ENCODE results near the gene NCR3LG1.

The NCR3LG1 gene

GRCh38 chr11:17393472-17393871, 41.9 kb downstream of the NCR3LG1 start:
- TF ChIP-seq EZH2 (IDR thresholded peaks at IDR 0.05) (no peak), FOXP2 (optimal IDR thresholded peaks at IDR 0.05; ENCODE audit: control extremely low read depth, extremely low read length, insufficient read depth) (no peak), POLR2AphosphoS5 (IDR thresholded peaks at IDR 0.05; ENCODE audit: borderline replicate concordance, low read depth, low read length) (no peak)
- no peak for DNase-seq (ENCODE audit: low read depth, low spot score)
- H3K9me3 ChIP-seq (ENCODE audit: low read depth, low read length) = no peaks in the 10 kb centered on the region
- no peak overlapping the region for H3K4me3 ChIP-seq
- no peak overlapping the region for H3K27ac ChIP-seq
- no peak overlapping the region for H3K9ac ChIP-seq (ENCODE audit: insufficient read length)
- no peaks in the 10 kb centered on the region for H3K36me3 ChIP-seq (ENCODE audit: insufficient read depth, low read length)

GRCh38 chr11:17394743-17395390, 43.3 kb downstream of the NCR3LG1 start:
- H3K9ac ChIP-seq (ENCODE audit: insufficient read length) = no peak overlapping the region
- H3K36me3 ChIP-seq (ENCODE audit: insufficient read depth, low read length) = no peaks in the 10 kb centered on the region
- H3K4me3 ChIP-seq = no peak overlapping the region
- TF ChIP-seq FOXP2 (optimal IDR thresholded peaks at IDR 0.05; ENCODE audit: control extremely low read depth, extremely low read length, insufficient read depth) = no peak
- no peak for TF ChIP-seq POLR2AphosphoS5 (IDR thresholded peaks at IDR 0.05; ENCODE audit: borderline replicate concordance, low read depth, low read length)
- no peak for TF ChIP-seq EZH2 (IDR thresholded peaks at IDR 0.05)
- H3K27ac ChIP-seq = no peak overlapping the region
- H3K9me3 ChIP-seq (ENCODE audit: low read depth, low read length) = no peaks in the 10 kb centered on the region
- no peak for DNase-seq (ENCODE audit: low read depth, low spot score)

- no peak for TF ChIP-seq FOXP2 (optimal IDR thresholded peaks at IDR 0.05; ENCODE audit: control extremely low read depth, extremely low read length, insufficient read depth)
- no peak for TF ChIP-seq EZH2 (IDR thresholded peaks at IDR 0.05)
- no peak for TF ChIP-seq POLR2AphosphoS5 (IDR thresholded peaks at IDR 0.05; ENCODE audit: borderline replicate concordance, low read depth, low read length)
- Histone ChIP-seq H3K4me3 (no peak overlapping the region), H3K27ac (no peak overlapping the region), H3K9me3 (ENCODE audit: low read depth, low read length) (no peaks in the 10 kb centered on the region), H3K9ac (ENCODE audit: insufficient read length) (no peak overlapping the region), H3K36me3 (ENCODE audit: insufficient read depth, low read length) (no peaks in the 10 kb centered on the region)
- DNase-seq (ENCODE audit: low read depth, low spot score) = no peak
Observed at GRCh38 chr11:17395554-17395961, 44.0 kb downstream of the NCR3LG1 start.

GRCh38 chr11:17395978-17396377, 44.4 kb downstream of the NCR3LG1 start:
- Histone ChIP-seq H3K27ac (no peak overlapping the region), H3K9me3 (ENCODE audit: low read depth, low read length) (no peaks in the 10 kb centered on the region), H3K9ac (ENCODE audit: insufficient read length) (no peak overlapping the region), H3K36me3 (ENCODE audit: insufficient read depth, low read length) (no peaks in the 10 kb centered on the region), H3K4me3 (no peak overlapping the region)
- no peak for TF ChIP-seq EZH2 (IDR thresholded peaks at IDR 0.05)
- no peak for TF ChIP-seq FOXP2 (optimal IDR thresholded peaks at IDR 0.05; ENCODE audit: control extremely low read depth, extremely low read length, insufficient read depth)
- no peak for TF ChIP-seq POLR2AphosphoS5 (IDR thresholded peaks at IDR 0.05; ENCODE audit: borderline replicate concordance, low read depth, low read length)
- DNase-seq (ENCODE audit: low read depth, low spot score) = no peak

- no peak for DNase-seq (ENCODE audit: low read depth, low spot score)
- H3K4me3 ChIP-seq = no peak overlapping the region
- H3K9ac ChIP-seq (ENCODE audit: insufficient read length) = no peak overlapping the region
Observed at GRCh38 chr11:17396598-17397310, 45.2 kb downstream of the NCR3LG1 start.

GRCh38 chr11:17397311-17398002, 45.9 kb downstream of the NCR3LG1 start:
- H3K9ac ChIP-seq (ENCODE audit: insufficient read length) = no peak overlapping the region
- no peak overlapping the region for H3K4me3 ChIP-seq
- TF ChIP-seq POLR2AphosphoS5 (IDR thresholded peaks at IDR 0.05; ENCODE audit: borderline replicate concordance, low read depth, low read length) = no peak
- TF ChIP-seq FOXP2 (optimal IDR thresholded peaks at IDR 0.05; ENCODE audit: control extremely low read depth, extremely low read length, insufficient read depth) = no peak
- TF ChIP-seq EZH2 (IDR thresholded peaks at IDR 0.05) = no peak
- H3K27ac ChIP-seq = no peak overlapping the region
- H3K9me3 ChIP-seq (ENCODE audit: low read depth, low read length) = no peaks in the 10 kb centered on the region
- no peak for DNase-seq (ENCODE audit: low read depth, low spot score)
- H3K36me3 ChIP-seq (ENCODE audit: insufficient read depth, low read length) = no peaks in the 10 kb centered on the region

More at GRCh38 chr11:17396598-17397310, 45.2 kb downstream of the NCR3LG1 start:
- Histone ChIP-seq H3K9me3 (ENCODE audit: low read depth, low read length) (no peaks in the 10 kb centered on the region), H3K27ac (no peak overlapping the region), H3K36me3 (ENCODE audit: insufficient read depth, low read length) (no peaks in the 10 kb centered on the region)
- TF ChIP-seq FOXP2 (optimal IDR thresholded peaks at IDR 0.05; ENCODE audit: control extremely low read depth, extremely low read length, insufficient read depth) (no peak), POLR2AphosphoS5 (IDR thresholded peaks at IDR 0.05; ENCODE audit: borderline replicate concordance, low read depth, low read length) (no peak), EZH2 (IDR thresholded peaks at IDR 0.05) (no peak)

GRCh38 chr11:17399236-17399635, 47.6 kb downstream of the NCR3LG1 start:
- H3K27ac ChIP-seq = no peak overlapping the region
- H3K4me3 ChIP-seq = no peak overlapping the region
- TF ChIP-seq EZH2 (IDR thresholded peaks at IDR 0.05) (no peak), FOXP2 (optimal IDR thresholded peaks at IDR 0.05; ENCODE audit: control extremely low read depth, extremely low read length, insufficient read depth) (no peak), POLR2AphosphoS5 (IDR thresholded peaks at IDR 0.05; ENCODE audit: borderline replicate concordance, low read depth, low read length) (no peak)
- no peak overlapping the region for H3K9ac ChIP-seq (ENCODE audit: insufficient read length)
- H3K9me3 ChIP-seq (ENCODE audit: low read depth, low read length) = no peaks in the 10 kb centered on the region
- no peaks in the 10 kb centered on the region for H3K36me3 ChIP-seq (ENCODE audit: insufficient read depth, low read length)
- DNase-seq (ENCODE audit: low read depth, low spot score) = no peak

GRCh38 chr11:17400048-17400775, 48.6 kb downstream of the NCR3LG1 start:
- no peak overlapping the region for H3K4me3 ChIP-seq
- TF ChIP-seq EZH2 (IDR thresholded peaks at IDR 0.05) (no peak), FOXP2 (optimal IDR thresholded peaks at IDR 0.05; ENCODE audit: control extremely low read depth, extremely low read length, insufficient read depth) (no peak), POLR2AphosphoS5 (IDR thresholded peaks at IDR 0.05; ENCODE audit: borderline replicate concordance, low read depth, low read length) (no peak)
- no peaks in the 10 kb centered on the region for H3K36me3 ChIP-seq (ENCODE audit: insufficient read depth, low read length)

More at GRCh38 chr11:17400048-17400775, 48.6 kb downstream of the NCR3LG1 start:
- H3K9ac ChIP-seq (ENCODE audit: insufficient read length) = no peak overlapping the region
- DNase-seq (ENCODE audit: low read depth, low spot score) = no peak
- H3K9me3 ChIP-seq (ENCODE audit: low read depth, low read length) = no peaks in the 10 kb centered on the region
- H3K27ac ChIP-seq = no peak overlapping the region

Data from SK-N-MC (cell line).